Activated T-cell treated with anti-CD3 and anti-CD28 coated beads for 24 hours (primary cell): ENCODE data around the gene CTNNA1.
"Not testable (repeated sequence)": the region's sequence is repeated elsewhere in the genome, so short reads cannot be mapped to it uniquely, and the experiment has no call there.

ENCODE experiments used
- DNase-seq: peaks from one replicate; pipeline ENCODE4 v3.0.0-alpha.2; 2020; ENCODE audit warnings: low read depth

CTNNA1 gene

GRCh38 chr5:138760448-138761110 is 7.4 kb downstream of the CTNNA1 start:
- no peak for DNase-seq

DNA sequence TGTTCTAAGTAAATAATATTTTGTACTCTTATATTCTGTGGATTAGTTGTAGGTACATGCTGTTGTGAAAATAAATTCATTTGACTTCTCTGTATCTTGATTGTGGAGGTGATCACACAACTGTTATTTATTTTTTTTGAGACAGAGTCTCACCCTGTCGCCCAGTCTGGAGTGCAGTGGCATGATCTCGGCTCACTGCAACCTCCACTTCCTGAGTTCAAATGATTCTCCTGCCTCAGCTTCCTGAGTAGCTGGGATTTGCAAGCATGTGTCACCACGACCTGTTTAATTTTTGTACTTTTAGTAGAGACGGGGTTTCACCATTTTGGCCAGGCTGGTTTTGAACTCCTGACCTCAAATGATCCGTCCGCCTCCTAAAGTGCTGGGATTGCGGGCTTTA is 7.9 kb downstream of the CTNNA1 start:
- DNase-seq, result not testable (repeated sequence)

DNA sequence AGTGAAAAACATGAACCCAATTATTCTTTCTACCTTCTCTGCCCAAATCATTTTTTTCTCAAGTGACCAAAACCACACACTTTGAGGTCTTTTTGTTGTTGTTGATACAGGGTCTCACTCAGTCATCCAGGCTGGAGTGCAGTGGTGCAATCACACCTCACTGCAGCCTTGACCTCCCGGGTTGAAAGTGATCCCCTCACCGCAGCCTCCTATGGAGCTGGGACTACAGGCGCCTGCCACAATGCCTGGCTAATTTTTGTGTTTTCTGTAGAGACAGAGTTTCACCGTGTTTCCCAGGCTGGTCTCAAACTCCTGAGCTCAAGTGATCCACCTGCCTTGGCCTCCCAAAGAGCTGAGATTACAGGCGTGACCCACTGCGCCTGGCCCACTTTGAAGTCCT is 8.4 kb downstream of the CTNNA1 start:
- not testable (repeated sequence) for DNase-seq

DNA sequence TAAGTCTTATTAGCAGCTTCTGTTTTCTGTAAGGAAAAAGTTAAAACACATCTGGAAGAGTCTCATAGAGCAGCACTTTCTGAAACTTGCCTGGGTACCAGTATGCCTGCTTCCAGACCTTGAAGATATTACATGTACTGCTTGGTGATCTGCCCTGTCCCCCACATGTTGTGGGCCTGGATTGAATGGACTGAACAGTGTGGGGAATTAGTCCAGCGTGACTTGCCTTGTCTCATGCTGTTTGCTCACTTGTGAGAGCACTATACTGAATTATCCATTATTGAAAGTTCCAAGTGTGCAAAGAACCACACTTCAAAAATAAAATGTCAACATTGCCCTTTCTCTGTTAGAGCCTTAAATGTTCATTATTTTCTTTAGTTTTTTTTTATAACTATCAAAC is 8.9 kb downstream of the CTNNA1 start:
- no peak for DNase-seq

GRCh38 chr5:138763037-138763778 is 10.0 kb downstream of the CTNNA1 start:
- DNase-seq, result no peak

DNA sequence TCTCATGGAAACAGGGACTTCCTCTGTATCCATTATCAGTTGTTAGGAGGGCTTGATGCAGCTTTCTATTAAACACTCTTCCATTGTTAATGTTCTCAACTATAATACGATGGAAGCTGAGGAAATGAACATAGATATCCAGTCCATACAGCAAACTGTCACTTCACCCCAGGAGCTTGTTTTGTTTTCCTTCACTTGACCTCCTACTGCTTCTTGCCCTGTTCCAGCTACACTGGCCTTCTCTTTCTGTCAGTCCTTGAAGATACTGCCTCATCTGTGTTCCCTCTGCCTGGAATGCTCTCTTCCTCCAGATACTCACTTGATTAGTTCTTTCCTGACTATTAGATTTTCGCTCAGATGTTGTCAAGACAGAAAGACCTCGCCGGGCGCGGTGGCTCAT is 17.1 kb downstream of the CTNNA1 start:
- no peak for DNase-seq

DNA sequence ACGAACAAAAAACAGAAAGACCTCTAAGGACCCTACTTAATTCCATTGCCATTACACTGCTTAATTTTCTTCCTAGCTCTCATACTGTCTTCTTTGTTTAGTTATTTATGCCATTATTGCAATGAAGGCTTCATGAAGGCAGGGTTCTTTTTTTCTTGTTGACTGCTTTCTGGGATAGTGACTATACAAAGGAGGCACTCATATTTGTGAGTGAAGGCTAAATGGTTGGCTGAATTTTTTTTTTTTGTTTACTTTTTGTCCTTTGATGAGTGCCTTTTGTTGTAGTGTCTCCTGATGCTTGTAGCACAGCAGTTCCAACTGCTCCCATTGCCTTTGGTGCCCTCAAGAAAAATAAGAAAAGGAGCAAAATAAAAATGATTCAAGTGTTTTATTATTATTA is 17.8 kb downstream of the CTNNA1 start:
- no peak for DNase-seq

GRCh38 chr5:138772986-138773594 is 19.9 kb downstream of the CTNNA1 start:
- no peak for DNase-seq

GRCh38 chr5:138773624-138774023 is 20.4 kb downstream of the CTNNA1 start:
- DNase-seq, result not testable (repeated sequence)

- no peak for DNase-seq
Measured at GRCh38 chr5:138775034-138775433, 21.8 kb downstream of the CTNNA1 start.

- DNase-seq, result no peak
Measured at GRCh38 chr5:138778234-138778633, 25.0 kb downstream of the CTNNA1 start.

GRCh38 chr5:138783976-138784375 is 30.8 kb downstream of the CTNNA1 start:
- no peak for DNase-seq

GRCh38 chr5:138784590-138784989 is 31.4 kb downstream of the CTNNA1 start:
- DNase-seq, result no peak

DNA sequence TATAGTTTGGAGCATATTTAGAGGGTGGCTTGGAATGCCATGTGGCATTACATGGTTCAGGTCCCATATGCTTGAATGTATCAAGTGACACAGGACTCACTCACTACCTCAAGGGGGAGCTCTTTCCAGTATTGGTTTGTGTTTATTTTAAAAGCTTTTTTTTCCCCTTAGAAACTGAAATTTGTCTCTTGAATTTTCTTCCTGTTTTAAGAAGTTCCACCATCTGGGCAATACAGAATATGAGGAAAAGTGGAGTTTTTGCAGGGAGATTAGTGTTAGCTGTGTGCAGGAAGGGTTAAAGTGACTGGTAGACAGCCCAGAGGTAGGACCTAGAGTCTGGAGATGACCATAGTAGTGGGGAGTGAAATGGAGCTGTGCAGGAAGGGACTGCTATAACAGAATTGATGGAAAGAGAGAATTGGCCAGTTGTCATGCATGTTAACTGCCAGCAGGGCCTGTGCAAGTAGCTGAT is 36.6 kb downstream of the CTNNA1 start:
- no peak for DNase-seq

GRCh38 chr5:138790684-138791083 is 37.5 kb downstream of the CTNNA1 start:
- DNase-seq, result no peak

- DNase-seq, result no peak
Measured at GRCh38 chr5:138792195-138792790, 39.1 kb downstream of the CTNNA1 start.

- no peak for DNase-seq
Measured at GRCh38 chr5:138793575-138793974, 40.4 kb downstream of the CTNNA1 start.

GRCh38 chr5:138803285-138803684 is 50.1 kb downstream of the CTNNA1 start:
- DNase-seq, result no peak

GRCh38 chr5:138803935-138804334 is 50.7 kb downstream of the CTNNA1 start:
- DNase-seq, result no peak

DNA sequence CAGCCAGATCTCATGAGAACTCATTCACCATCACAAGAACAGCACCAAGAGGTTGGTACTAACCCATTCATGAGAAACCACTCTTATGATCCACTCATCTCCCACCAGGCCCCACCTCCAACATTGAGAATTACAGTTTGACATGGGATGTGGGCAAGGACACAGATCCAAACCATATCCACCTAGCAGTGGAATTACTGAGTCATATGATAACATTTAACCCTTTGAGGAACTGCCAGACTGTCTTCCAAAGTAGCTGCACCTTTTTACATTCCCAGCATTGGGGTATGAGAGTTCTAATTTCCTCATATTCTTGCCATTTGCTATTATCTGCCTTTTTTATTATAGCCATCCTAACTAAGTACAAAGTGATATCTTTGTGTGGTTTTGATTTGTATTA is 51.9 kb downstream of the CTNNA1 start:
- no peak for DNase-seq

- DNase-seq, result no peak
Measured at GRCh38 chr5:138807182-138807581, 54.0 kb downstream of the CTNNA1 start.

- no peak for DNase-seq
Measured at GRCh38 chr5:138809391-138809790, 56.2 kb downstream of the CTNNA1 start.

- not testable (repeated sequence) for DNase-seq
Measured at GRCh38 chr5:138810861-138811260, 57.6 kb downstream of the CTNNA1 start.
